ENCODE results near the gene RHOBTB3.
A peak's percentile ranks its signal among the peaks of the same experiment; 100 is the strongest.

DNA sequence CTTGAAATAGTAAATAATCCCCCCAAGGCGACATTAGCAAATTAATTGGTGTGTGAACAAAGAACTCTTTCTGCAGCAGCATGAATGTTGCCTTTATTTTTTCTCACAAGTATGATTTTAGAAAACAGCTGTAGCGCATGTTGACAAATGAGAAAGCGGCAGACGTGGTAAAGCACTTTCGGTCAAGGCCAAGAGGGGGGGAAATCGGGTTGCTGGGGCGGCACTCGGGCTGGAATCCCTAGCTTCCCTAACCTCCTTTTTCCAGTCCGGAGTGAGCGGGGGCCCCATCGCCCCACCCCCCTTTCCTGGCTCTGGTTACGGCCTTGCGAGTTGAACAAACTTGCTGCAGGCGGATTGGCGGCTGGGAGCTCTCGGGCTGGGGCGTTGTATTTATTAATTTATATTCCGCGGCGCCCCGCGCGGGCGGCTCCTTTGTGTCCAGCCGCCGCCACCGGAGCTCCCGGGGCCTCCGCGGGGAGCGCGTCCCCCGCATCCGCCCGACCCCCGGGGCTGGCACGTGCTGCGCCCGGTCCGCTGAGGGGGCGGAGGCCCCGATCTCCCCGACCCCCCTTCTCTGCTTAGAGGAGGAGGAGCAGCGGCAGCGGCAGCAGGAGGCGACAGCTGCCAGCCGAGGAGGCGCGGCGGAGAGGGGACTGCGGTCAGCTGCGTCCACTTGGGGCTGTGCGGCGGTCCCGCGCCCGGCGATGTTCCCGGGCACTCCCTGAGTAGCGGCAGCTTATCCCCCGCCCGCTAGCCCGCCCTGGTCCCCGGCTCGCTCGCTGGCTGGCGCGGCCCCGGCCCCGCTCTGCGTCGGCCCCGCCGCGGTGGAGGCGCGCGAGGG lies at the start of gene RHOBTB3:
- no peak for TF ChIP-seq EZH2 (IDR thresholded peaks at IDR 0.05)
- peak; percentile 57 for TF ChIP-seq POLR2AphosphoS5 (IDR thresholded peaks at IDR 0.05; ENCODE audit: borderline replicate concordance, low read depth, low read length)
